ENCODE measurements around the gene SMAP2. TPM values are rescaled to one million over a fixed set of nuclear protein-coding genes. Genes with fewer than 3 reads are reported as not detected.

SMAP2 gene
- total and polyA plus RNA-seq, 4 donors, result 24.5 to 201 (median 51.3) TPM

DNA sequence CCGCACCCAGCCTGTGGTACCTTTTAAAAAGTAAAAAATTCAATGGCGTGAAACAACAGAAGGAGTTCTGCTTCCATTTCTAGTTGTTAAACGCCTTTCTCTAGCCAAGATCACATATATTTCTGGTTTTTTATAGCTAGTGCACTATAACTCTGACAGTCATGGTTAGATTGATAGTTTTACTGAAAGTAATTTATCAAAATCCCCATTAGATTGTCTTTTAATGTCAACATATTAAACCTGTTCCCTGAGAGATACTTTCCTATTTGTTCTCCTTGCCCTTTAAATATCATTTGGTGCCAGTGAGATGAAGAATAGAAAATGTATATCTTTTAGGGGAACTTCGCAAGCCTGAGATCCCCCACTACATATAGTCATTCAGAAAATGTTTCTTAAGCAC lies 7.3 kb downstream of the SMAP2 start:
- Histone ChIP-seq H3K4me1 (ENCODE audit: control insufficient read depth in 5 of 5, insufficient read depth in 5 of 5, low read length in 5 of 5) (peaks cover 2 to 16% (median 6%) of the 10 kb centered on the region in 5 donors), H3K36me3 (ENCODE audit: control insufficient read depth in 4 of 4, insufficient read depth in 4 of 4, low read length in 4 of 4) (no peaks in the 10 kb centered on the region), H3K9ac (ENCODE audit: insufficient read depth in 1 of 2, low read length in 2 of 2) (no peak overlapping the region), H3K4me3 (no peak overlapping the region), H3K27me3 (ENCODE audit: control insufficient read depth in 3 of 3, insufficient read depth in 3 of 3, low read length in 2 of 3) (no peaks in the 10 kb centered on the region), H3K9me3 (ENCODE audit: control insufficient read depth in 4 of 4, insufficient read depth in 3 of 4, low read length in 3 of 4) (no peaks in the 10 kb centered on the region), H3K27ac (ENCODE audit: low read depth in 1 of 2, low read length in 1 of 2) (no peak overlapping the region)
- TF ChIP-seq, protein P1, sequence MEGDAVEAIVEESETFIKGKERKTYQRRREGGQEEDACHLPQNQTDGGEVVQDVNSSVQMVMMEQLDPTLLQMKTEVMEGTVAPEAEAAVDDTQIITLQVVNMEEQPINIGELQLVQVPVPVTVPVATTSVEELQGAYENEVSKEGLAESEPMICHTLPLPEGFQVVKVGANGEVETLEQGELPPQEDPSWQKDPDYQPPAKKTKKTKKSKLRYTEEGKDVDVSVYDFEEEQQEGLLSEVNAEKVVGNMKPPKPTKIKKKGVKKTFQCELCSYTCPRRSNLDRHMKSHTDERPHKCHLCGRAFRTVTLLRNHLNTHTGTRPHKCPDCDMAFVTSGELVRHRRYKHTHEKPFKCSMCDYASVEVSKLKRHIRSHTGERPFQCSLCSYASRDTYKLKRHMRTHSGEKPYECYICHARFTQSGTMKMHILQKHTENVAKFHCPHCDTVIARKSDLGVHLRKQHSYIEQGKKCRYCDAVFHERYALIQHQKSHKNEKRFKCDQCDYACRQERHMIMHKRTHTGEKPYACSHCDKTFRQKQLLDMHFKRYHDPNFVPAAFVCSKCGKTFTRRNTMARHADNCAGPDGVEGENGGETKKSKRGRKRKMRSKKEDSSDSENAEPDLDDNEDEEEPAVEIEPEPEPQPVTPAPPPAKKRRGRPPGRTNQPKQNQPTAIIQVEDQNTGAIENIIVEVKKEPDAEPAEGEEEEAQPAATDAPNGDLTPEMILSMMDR (IDR thresholded peaks at IDR 0.05; ENCODE audit: control extremely low read depth, extremely low read depth), result no peak
- no peak for ATAC-seq (ENCODE audit: insufficient read depth, low FRiP score)
- DNase-seq, result no peak
- 89 to 92% methylated on average over 4 of the region's 4 CpGs for WGBS, 2 donors

DNA sequence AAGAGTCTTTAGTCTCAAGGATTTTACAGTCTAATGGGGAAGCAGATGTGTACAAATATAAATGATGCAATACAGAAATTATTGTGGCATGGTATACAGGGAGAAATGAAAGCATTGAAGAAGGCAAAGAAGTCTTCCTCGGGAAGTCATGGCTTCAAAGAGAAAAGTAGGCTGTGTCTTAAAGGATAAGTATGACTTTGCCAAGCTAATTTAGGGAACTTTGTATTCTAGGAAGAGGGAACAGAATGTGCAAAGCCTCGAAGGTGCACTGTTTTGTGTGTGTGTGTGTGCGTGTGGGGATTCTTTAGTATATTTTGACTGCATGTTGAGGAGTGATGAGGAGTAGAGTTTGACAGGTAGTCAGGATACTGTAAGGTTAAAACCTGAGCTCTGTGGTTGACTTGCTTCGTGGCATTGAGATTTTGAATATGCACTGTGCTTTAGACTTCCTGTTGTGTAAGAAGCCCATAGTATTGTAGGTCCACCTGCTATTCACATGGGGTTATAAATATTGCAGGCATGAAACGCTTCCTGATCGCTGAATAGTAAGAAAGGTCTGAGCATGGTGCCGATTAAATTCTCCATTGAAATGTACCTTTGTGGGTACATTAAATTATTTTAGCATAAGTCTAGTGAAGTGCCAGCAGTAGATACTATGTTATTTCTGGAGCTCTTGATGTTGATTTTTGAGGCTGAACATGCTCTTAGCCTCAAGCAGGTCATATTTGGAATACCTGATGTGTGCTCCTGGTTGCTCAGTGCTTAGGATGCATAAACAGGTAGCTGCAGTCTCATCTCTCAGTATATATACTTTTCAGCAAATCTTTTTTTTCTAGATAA lies 8.0 kb downstream of the SMAP2 start:
- DNase-seq (no peak), ATAC-seq (ENCODE audit: insufficient read depth, low FRiP score) (no peak)
- no peaks in the 10 kb centered on the region for H3K27me3 ChIP-seq (ENCODE audit: control insufficient read depth in 3 of 3, insufficient read depth in 3 of 3, low read length in 2 of 3)
- TF ChIP-seq, protein P1 (IDR thresholded peaks at IDR 0.05; ENCODE audit: control extremely low read depth, extremely low read depth), result no peak
- 26 to 53% methylated on average over 7 of the region's 7 CpGs for WGBS, 2 donors
- H3K9ac ChIP-seq (ENCODE audit: insufficient read depth in 1 of 2, low read length in 2 of 2), result no peak overlapping the region
- no peak overlapping the region for H3K4me3 ChIP-seq
- H3K4me1 ChIP-seq (ENCODE audit: control insufficient read depth in 5 of 5, insufficient read depth in 5 of 5, low read length in 5 of 5), result peaks cover 2 to 17% (median 8%) of the 10 kb centered on the region in 5 donors
- H3K27ac ChIP-seq (ENCODE audit: low read depth in 1 of 2, low read length in 1 of 2), result peak overlapping the region in 1 of 2 donors; percentile 69
- H3K36me3 ChIP-seq (ENCODE audit: control insufficient read depth in 4 of 4, insufficient read depth in 4 of 4, low read length in 4 of 4), result no peaks in the 10 kb centered on the region
- no peaks in the 10 kb centered on the region for H3K9me3 ChIP-seq (ENCODE audit: control insufficient read depth in 4 of 4, insufficient read depth in 3 of 4, low read length in 3 of 4)

DNA sequence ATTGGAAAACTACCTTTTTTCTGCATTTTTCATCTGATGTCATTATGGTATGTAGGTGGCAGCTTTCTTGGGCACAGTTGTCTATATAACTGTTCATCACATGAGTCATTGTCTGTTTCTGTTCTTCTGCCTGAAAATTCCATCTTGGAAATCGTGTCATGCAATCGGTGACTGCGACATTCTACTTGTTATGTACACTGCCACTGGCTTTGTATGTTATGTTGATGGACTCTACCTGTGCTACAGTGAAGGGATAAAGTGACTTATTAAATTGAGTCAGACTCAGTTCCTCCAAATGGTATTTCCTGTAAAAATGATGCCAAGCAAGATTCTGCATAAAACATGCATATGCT lies 8.6 kb downstream of the SMAP2 start:
- H3K27ac ChIP-seq (ENCODE audit: low read depth in 1 of 2, low read length in 1 of 2), result peak overlapping the region in 1 of 2 donors; percentile 53
- H3K36me3 ChIP-seq (ENCODE audit: control insufficient read depth in 4 of 4, insufficient read depth in 4 of 4, low read length in 4 of 4), result no peaks in the 10 kb centered on the region
- DNase-seq (no peak), ATAC-seq (ENCODE audit: insufficient read depth, low FRiP score) (no peak)
- TF ChIP-seq, protein P1 (IDR thresholded peaks at IDR 0.05; ENCODE audit: control extremely low read depth, extremely low read depth), result no peak
- no peak overlapping the region for H3K9ac ChIP-seq (ENCODE audit: insufficient read depth in 1 of 2, low read length in 2 of 2)
- H3K4me3 ChIP-seq, result no peak overlapping the region
- no peaks in the 10 kb centered on the region for H3K9me3 ChIP-seq (ENCODE audit: control insufficient read depth in 4 of 4, insufficient read depth in 3 of 4, low read length in 3 of 4)
- peaks cover 2 to 17% (median 8%) of the 10 kb centered on the region in 5 donors for H3K4me1 ChIP-seq (ENCODE audit: control insufficient read depth in 5 of 5, insufficient read depth in 5 of 5, low read length in 5 of 5)
- no peaks in the 10 kb centered on the region for H3K27me3 ChIP-seq (ENCODE audit: control insufficient read depth in 3 of 3, insufficient read depth in 3 of 3, low read length in 2 of 3)
- 87 to 90% methylated on average over 3 of the region's 3 CpGs for WGBS, 2 donors
